Uterus (tissue), 2 donors: ENCODE data around the gene FIGN.

Experiments
- POLR2A ChIP-seq, 2 donors: fragments of 450-650 bp; IDR thresholded peaks; one replicate each; pipeline ENCODE4 v1.6.1; 2016; ENCODE audit warnings: antibody characterized with exemption in 2 of 2, mild to moderate bottlenecking in 1 of 2, moderate library complexity in 1 of 2
- TF ChIP-seq, protein P1 (sequence below), 4 experiments: fragments of 200-600 bp in 2 of 4; fragments of 450-650 bp in 2 of 4; sonication (generic) in 2 of 4; IDR thresholded peaks; one replicate each; pipeline ENCODE4 v1.5.1; 2016 to 2019; ENCODE audit warnings: antibody characterized with exemption in 4 of 4, mild to moderate bottlenecking in 2 of 4, moderate library complexity in 1 of 4

DNA sequence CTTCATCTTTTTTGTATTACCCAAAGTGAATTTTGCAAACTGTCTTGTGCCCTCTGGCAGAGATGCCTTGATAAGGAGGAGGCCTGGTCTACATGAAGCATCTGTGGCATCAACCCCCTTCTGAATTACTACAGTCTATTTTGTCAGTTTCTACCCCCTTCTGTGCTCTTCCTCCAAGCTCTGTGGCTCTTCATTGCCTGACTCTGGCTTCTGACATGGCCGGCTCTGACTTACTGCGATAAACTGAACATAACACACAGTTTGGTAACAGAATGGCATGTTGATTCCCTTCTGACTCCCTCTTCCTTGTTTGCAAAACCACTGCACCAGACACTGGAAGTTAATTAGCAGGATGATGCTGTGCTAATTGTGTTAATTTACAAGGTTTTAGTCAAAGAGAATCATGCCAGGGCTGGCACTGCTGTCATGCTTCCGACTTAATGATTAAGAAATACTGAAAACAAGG, 122.5 kb downstream of the FIGN start:
- TF ChIP-seq, protein P1, sequence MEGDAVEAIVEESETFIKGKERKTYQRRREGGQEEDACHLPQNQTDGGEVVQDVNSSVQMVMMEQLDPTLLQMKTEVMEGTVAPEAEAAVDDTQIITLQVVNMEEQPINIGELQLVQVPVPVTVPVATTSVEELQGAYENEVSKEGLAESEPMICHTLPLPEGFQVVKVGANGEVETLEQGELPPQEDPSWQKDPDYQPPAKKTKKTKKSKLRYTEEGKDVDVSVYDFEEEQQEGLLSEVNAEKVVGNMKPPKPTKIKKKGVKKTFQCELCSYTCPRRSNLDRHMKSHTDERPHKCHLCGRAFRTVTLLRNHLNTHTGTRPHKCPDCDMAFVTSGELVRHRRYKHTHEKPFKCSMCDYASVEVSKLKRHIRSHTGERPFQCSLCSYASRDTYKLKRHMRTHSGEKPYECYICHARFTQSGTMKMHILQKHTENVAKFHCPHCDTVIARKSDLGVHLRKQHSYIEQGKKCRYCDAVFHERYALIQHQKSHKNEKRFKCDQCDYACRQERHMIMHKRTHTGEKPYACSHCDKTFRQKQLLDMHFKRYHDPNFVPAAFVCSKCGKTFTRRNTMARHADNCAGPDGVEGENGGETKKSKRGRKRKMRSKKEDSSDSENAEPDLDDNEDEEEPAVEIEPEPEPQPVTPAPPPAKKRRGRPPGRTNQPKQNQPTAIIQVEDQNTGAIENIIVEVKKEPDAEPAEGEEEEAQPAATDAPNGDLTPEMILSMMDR (IDR thresholded peaks at IDR 0.05) = no peak
- no peak for TF ChIP-seq POLR2A (IDR thresholded peaks at IDR 0.05)
